HG02852 (cell line): ENCODE data around the gene MKRN2OS.
"Not testable (repeated sequence)": the region's sequence is repeated elsewhere in the genome, so short reads cannot be mapped to it uniquely, and the experiment has no call there.

Source experiments
- ATAC-seq: cut with Tn5 transposase; IDR thresholded peaks from one replicate; pipeline ENCODE4 v1.9.1; 2021; ENCODE audit warnings: mild to moderate bottlenecking, moderate library complexity; ENCODE audit not compliant: unreplicated experiment

Gene MKRN2OS

GRCh38 chr3:12562451-12562850, 17.2 kb upstream of the MKRN2OS start:
- ATAC-seq: no peak

DNA sequence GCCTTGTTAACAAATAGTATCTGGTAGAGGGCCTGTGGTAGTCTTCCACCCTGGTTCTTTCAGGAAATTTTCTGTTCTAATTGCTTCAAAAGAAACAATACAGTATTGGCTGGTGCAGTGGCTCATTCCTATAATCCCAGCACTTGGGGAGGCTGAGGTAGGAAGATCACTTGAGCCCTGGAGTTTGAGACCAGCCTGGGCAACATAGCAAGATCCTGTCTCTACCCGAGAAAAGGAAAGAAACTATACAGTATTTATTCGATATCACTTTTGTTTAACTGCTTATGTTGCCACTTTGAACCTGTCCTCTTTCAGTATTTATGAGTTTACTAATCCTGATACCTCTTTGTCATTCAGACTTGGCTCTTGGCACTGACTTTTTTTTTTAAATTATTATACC, 16.1 kb upstream of the MKRN2OS start:
- ATAC-seq: no peak

GRCh38 chr3:12560505-12561190, 15.3 kb upstream of the MKRN2OS start:
- no peak for ATAC-seq

DNA sequence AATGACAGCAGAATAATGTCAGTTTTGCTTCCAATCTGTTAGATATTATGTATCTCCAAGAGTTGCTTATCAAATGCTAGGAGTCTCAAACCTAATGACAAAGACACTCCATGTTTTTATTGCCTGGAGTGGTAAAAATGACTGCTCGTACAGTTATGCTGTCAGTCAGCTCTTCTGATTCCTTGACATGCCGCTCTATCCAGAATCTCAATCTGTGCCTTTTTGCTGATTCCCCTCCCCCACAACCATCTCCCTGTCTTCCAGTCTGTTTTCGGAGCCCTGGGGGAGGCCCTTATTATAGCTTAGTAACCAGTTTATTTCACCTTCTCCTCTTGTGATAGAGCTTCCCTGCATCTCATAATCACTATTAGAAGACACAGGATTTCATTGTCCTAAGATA, 14.2 kb upstream of the MKRN2OS start:
- ATAC-seq: no peak

- no peak for ATAC-seq
Observed at GRCh38 chr3:12558706-12559105, 13.4 kb upstream of the MKRN2OS start.

DNA sequence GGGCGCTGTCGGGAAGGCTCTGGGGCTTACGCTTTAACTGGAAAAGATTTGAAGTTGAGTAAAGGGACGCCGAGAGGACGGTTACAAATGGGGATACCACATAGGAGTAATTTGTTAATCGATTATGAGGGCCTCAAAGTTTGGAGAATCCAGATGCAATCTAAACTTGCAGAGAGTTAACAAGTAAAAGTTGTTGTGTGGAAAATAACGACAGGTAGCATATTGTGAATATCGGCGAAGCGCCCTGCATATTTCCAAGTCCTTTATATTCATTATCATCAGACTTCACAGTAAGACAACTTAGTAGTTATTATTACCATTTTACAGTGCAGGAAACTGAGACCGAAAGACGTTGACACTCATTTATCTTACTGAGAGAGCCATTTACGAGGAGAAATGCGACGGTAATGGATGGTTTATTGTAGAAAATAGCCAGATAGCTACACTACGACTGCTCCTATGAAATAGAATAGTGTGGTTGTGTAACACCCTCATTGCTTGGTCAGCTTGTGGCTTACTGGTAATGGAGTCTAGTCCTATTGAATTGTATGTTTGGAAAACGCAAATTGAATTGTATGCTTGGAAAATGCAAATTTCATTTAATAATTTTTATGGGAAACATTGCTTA, 12.3 kb upstream of the MKRN2OS start:
- no peak for ATAC-seq

GRCh38 chr3:12556690-12557472, 11.6 kb upstream of the MKRN2OS start, which contains the start of gene MKRN2:
Gene MKRN2, plus strand, starts transcription at chr3:12557087. Its CDS starts 64 bp downstream, at chr3:12557151.
- ATAC-seq: peak; percentile 77

- ATAC-seq: no peak
Observed at GRCh38 chr3:12556314-12556689, 11.0 kb upstream of the MKRN2OS start.

DNA sequence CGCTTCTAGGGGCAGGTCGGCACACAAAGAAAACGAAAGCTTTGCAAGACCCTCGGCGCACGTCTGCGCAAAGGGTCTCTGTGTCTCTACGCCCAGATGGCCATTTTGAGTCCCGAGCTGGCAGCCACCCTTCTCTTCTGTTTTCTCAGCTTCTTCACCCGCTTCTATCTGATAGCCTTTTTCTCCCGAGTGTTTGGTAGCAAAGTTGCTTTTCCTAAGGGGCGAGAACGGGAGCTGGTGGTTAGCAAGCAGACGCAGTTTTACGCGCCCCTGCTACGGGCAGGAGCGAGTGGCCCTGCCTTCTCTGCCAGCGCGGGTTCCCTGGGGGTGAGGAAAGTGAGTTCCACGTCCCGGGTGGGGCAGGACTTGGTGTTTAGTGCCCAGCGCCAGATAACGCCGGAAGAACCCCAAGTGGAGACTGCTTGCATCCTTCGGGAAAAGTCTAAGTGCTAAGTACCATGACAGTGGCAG, 8.7 kb upstream of the MKRN2OS start:
- ATAC-seq: no peak

- ATAC-seq: no peak
Observed at GRCh38 chr3:12549971-12550760, 4.9 kb upstream of the MKRN2OS start.

- no peak for ATAC-seq
Observed at GRCh38 chr3:12544652-12545472, 437 bp downstream of the MKRN2OS start.

GRCh38 chr3:12543497-12543896, 1.8 kb downstream of the MKRN2OS start:
- not testable (repeated sequence) for ATAC-seq

- no peak for ATAC-seq
Observed at GRCh38 chr3:12541625-12542024, 3.7 kb downstream of the MKRN2OS start.

- ATAC-seq: no peak
Observed at GRCh38 chr3:12536423-12536822, 8.9 kb downstream of the MKRN2OS start.

DNA sequence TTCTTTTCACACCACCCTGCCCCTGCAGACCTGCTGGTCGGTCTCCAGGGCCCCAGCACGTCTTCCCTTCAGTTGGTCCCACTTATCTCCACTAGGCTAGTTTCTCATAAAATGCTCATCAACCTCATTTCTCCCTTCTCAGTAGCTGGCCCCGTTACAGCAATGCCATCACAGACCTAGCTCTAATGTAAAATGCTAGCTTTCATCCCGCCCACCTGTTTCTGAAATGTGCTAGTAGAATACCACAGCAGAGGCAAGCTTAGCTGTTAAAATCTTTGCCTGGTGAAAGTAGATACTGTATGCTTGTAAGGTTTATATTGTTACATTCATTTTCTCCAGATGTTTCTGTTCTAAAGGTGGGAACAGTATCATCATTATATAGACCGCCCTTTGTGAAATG, 13.1 kb downstream of the MKRN2OS start:
- no peak for ATAC-seq

DNA sequence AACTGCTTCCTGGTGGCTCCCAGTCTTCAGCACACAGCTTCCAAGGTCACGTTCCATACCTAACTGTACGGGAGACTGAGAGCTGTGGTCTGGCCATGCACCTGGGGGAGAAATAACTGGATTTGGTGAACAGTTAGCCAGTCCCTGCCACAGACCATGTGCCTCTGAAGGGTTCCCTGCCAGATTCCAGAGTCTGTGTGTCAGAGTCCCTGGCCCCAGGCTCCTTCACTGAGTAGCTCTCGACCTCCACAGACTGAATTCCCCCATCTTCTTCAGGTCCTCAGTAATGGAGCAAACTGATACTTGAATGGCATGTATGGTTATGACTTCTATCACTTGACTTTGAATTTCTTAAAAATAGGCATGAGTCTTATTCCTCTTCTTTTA, 17.5 kb downstream of the MKRN2OS start:
- no peak for ATAC-seq

DNA sequence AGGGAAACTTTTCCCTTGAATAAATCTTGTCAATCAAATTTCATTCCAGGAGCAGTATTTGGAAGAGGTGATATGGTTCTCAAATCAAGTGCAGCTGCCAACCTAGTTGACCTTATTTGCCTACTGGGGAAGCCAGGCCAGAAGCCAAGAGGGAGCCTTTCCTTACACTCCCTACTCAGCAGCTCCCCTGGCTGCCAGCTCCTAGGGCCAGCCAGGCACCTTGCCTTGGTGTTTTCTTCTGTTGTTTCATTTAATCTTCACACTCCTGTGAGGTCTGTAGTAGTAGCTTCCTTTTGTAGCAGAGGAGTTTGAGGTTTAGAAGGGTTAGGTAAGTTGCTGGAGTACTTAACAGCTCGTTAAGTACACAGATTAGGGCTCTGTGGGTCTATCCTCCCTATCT, 22.6 kb downstream of the MKRN2OS start:
- no peak for ATAC-seq

- ATAC-seq: no peak
Observed at GRCh38 chr3:12521010-12521409, 24.3 kb downstream of the MKRN2OS start.

DNA sequence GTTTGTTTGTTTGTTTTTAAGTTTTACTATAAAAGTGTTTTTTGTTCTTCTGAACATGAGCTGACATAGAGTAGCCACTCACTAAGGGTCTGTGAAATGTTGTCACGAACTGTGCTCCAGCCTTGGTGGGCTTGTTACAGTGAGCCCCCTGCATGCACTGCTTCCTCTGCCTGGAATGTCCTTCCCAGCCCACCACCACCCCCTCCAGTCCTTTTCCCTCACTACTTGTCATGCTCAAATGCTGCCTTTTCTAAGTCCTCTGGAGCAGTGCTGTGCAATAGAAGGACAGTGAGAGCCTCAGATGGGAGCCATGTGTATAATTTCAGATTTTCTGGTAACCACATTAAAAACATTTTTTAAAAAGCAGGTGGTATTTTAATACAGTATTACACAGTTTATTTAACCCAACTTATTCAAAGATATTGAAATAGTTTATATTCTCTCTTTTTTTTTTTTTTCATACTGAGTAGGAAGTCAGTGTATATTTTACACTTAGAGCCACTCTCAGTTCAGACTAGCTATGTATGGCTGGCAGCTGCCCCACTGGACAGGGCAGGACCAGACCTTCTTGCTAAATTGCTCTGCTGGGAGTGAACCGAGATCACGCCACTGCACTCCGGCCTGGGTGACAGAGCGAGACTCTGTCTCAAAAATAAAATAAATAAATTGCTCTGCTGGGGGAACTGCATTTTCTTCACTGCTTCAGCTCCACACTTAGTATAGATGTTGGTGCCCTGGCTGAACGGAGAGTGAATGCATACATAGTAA, 26.9 kb downstream of the MKRN2OS start:
- no peak for ATAC-seq
